ENCODE results near the gene TARS1. TPM values are rescaled to one million over a fixed set of nuclear protein-coding genes. Genes with fewer than 3 reads are reported as not detected.

Gene TARS1
- total RNA-seq, 1 experiment from 2014 or later, result 201 TPM

- Mint-ChIP-seq H3K4me1 (ENCODE audit: low read depth, unreplicated experiment) (no peaks in the 10 kb centered on the region), H3K27me3 (ENCODE audit: unreplicated experiment) (no peaks in the 10 kb centered on the region), H3K4me3 (ENCODE audit: low read depth, unreplicated experiment) (no peak overlapping the region), H3K36me3 (ENCODE audit: insufficient read depth, unreplicated experiment) (peaks cover 71% of the 10 kb centered on the region), H3K27ac (ENCODE audit: unreplicated experiment) (no peak overlapping the region), H3K9me3 (ENCODE audit: low read depth, unreplicated experiment) (no peaks in the 10 kb centered on the region)
- TF ChIP-seq, protein P1, sequence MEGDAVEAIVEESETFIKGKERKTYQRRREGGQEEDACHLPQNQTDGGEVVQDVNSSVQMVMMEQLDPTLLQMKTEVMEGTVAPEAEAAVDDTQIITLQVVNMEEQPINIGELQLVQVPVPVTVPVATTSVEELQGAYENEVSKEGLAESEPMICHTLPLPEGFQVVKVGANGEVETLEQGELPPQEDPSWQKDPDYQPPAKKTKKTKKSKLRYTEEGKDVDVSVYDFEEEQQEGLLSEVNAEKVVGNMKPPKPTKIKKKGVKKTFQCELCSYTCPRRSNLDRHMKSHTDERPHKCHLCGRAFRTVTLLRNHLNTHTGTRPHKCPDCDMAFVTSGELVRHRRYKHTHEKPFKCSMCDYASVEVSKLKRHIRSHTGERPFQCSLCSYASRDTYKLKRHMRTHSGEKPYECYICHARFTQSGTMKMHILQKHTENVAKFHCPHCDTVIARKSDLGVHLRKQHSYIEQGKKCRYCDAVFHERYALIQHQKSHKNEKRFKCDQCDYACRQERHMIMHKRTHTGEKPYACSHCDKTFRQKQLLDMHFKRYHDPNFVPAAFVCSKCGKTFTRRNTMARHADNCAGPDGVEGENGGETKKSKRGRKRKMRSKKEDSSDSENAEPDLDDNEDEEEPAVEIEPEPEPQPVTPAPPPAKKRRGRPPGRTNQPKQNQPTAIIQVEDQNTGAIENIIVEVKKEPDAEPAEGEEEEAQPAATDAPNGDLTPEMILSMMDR (IDR thresholded peaks at IDR 0.05; ENCODE audit: unreplicated experiment), result no peak
- intact Hi-C loops (cut with micrococcal nuclease; ENCODE audit: unreplicated experiment), result no loop called here
- DNase-seq, result no peak
- no TSS peak for BruUV-seq (replicated peaks)
- CTCF ChIA-PET, result no interaction called here
These were observed 21.7 kb downstream of the TARS1 start for GRCh38 chr5:33462456-33462855.

- CTCF ChIA-PET, result no interaction called here
- DNase-seq, result no peak
- Mint-ChIP-seq H3K9me3 (ENCODE audit: low read depth, unreplicated experiment) (no peaks in the 10 kb centered on the region), H3K27ac (ENCODE audit: unreplicated experiment) (no peak overlapping the region), H3K4me1 (ENCODE audit: low read depth, unreplicated experiment) (peaks cover 2% of the 10 kb centered on the region), H3K4me3 (ENCODE audit: low read depth, unreplicated experiment) (no peak overlapping the region), H3K27me3 (ENCODE audit: unreplicated experiment) (no peaks in the 10 kb centered on the region), H3K36me3 (ENCODE audit: insufficient read depth, unreplicated experiment) (peaks cover 85% of the 10 kb centered on the region)
- no TSS peak for BruUV-seq (replicated peaks)
- TF ChIP-seq, protein P1 (IDR thresholded peaks at IDR 0.05; ENCODE audit: unreplicated experiment), result no peak
- intact Hi-C loops (cut with micrococcal nuclease; ENCODE audit: unreplicated experiment), result no loop called here
These were observed 24.4 kb downstream of the TARS1 start for GRCh38 chr5:33465120-33465519.

- Mint-ChIP-seq H3K4me1 (ENCODE audit: low read depth, unreplicated experiment) (peaks cover 8% of the 10 kb centered on the region), H3K36me3 (ENCODE audit: insufficient read depth, unreplicated experiment) (peaks cover 86% of the 10 kb centered on the region), H3K27me3 (ENCODE audit: unreplicated experiment) (no peaks in the 10 kb centered on the region), H3K4me3 (ENCODE audit: low read depth, unreplicated experiment) (no peak overlapping the region), H3K9me3 (ENCODE audit: low read depth, unreplicated experiment) (no peaks in the 10 kb centered on the region), H3K27ac (ENCODE audit: unreplicated experiment) (no peak overlapping the region)
- BruUV-seq (replicated peaks), result no TSS peak
- TF ChIP-seq, protein P1 (IDR thresholded peaks at IDR 0.05; ENCODE audit: unreplicated experiment), result no peak
- no peak for DNase-seq
- intact Hi-C loops (cut with micrococcal nuclease; ENCODE audit: unreplicated experiment), result no loop called here
- CTCF ChIA-PET, result interaction anchor here (0.6 to 2.7 kb wide), 4 partner anchors 9 to 1366 kb away, joined by 3 to 25 read pairs (median 4); no protein-coding TSS in a partner anchor
These were observed 28.1 kb downstream of the TARS1 start for GRCh38 chr5:33468775-33469435.

GRCh38 chr5:33470544-33470943 is 29.8 kb downstream of the TARS1 start:
- H3K9me3 Mint-ChIP-seq (ENCODE audit: low read depth, unreplicated experiment), result peaks cover 3% of the 10 kb centered on the region
- peaks cover 89% of the 10 kb centered on the region for H3K36me3 Mint-ChIP-seq (ENCODE audit: insufficient read depth, unreplicated experiment)
- no peaks in the 10 kb centered on the region for H3K27me3 Mint-ChIP-seq (ENCODE audit: unreplicated experiment)
- H3K4me3 Mint-ChIP-seq (ENCODE audit: low read depth, unreplicated experiment), result no peak overlapping the region
- BruUV-seq (replicated peaks), result no TSS peak
- peak; percentile 19 for DNase-seq
- CTCF ChIA-PET, result interaction anchor here (0.7 to 2.7 kb wide), 5 partner anchors 7 to 501 kb away, joined by 3 to 25 read pairs (median 3); no protein-coding TSS in a partner anchor
- H3K27ac Mint-ChIP-seq (ENCODE audit: unreplicated experiment), result no peak overlapping the region
- peaks cover 8% of the 10 kb centered on the region for H3K4me1 Mint-ChIP-seq (ENCODE audit: low read depth, unreplicated experiment)
- TF ChIP-seq, protein P1 (IDR thresholded peaks at IDR 0.05; ENCODE audit: unreplicated experiment), result peak; percentile 33
- intact Hi-C loops (cut with micrococcal nuclease; ENCODE audit: unreplicated experiment), result loop anchor here (1.0 kb wide), 2 partner anchors 464 to 499 kb away; no protein-coding TSS in a partner anchor
